ENCODE results near the gene LCA5L.
A peak's percentile ranks its signal among the peaks of the same experiment; 100 is the strongest.

LCA5L gene

GRCh38 chr21:39381009-39381408 lies 64.6 kb downstream of the LCA5L start:
- H3F3A ChIP-seq (ENCODE audit: insufficient read depth), result no peaks in the 10 kb centered on the region
- H3K79me2 ChIP-seq (ENCODE audit: insufficient read depth, low read length), result peaks cover 13% of the 10 kb centered on the region
- H3K36me3 ChIP-seq (ENCODE audit: low read length), result no peaks in the 10 kb centered on the region
- H3K9ac ChIP-seq (ENCODE audit: low read length), result peak overlapping the region; percentile 92
- H3K27ac ChIP-seq (ENCODE audit: low read depth, low read length), result no peak overlapping the region
- H3K9me3 ChIP-seq (ENCODE audit: insufficient read depth, low read length), result no peaks in the 10 kb centered on the region
- H4K20me1 ChIP-seq (ENCODE audit: low read depth, low read length), result no peaks in the 10 kb centered on the region
- peak overlapping the region; percentile 99 for H3K4me3 ChIP-seq (ENCODE audit: insufficient read depth, low read length, poor library complexity, severe bottlenecking)
- H2AFZ ChIP-seq (ENCODE audit: low read depth, low read length, severe bottlenecking), result no peak overlapping the region
- H3K27me3 ChIP-seq (ENCODE audit: low read length), result no peaks in the 10 kb centered on the region
- peak overlapping the region; percentile 94 for H3K4me2 ChIP-seq (ENCODE audit: low read depth, low read length, poor library complexity, severe bottlenecking)
- TF ChIP-seq EZH2phosphoT487 (conservative IDR thresholded peaks at IDR 0.05; ENCODE audit: low read length) (no peak), CTCF (IDR thresholded peaks at IDR 0.05; ENCODE audit: insufficient read depth, low read length, poor library complexity, severe bottlenecking) (no peak)
- no peaks in the 10 kb centered on the region for H3K9me2 ChIP-seq (replicated peaks; ENCODE audit: insufficient read depth, low read length)

- H3K79me2 ChIP-seq (ENCODE audit: insufficient read depth, low read length), result peaks cover 13% of the 10 kb centered on the region
Observed at GRCh38 chr21:39379986-39380891, 65.3 kb downstream of the LCA5L start.

GRCh38 chr21:39377444-39378050 lies 68.0 kb downstream of the LCA5L start:
- TF ChIP-seq EZH2phosphoT487 (conservative IDR thresholded peaks at IDR 0.05; ENCODE audit: low read length) (no peak), CTCF (IDR thresholded peaks at IDR 0.05; ENCODE audit: insufficient read depth, low read length, poor library complexity, severe bottlenecking) (no peak)
- Histone ChIP-seq H4K20me1 (ENCODE audit: low read depth, low read length) (no peaks in the 10 kb centered on the region), H3K9me3 (ENCODE audit: insufficient read depth, low read length) (no peaks in the 10 kb centered on the region), H3K9ac (ENCODE audit: low read length) (no peak overlapping the region), H3K36me3 (ENCODE audit: low read length) (no peaks in the 10 kb centered on the region), H3K9me2 (replicated peaks; ENCODE audit: insufficient read depth, low read length) (no peaks in the 10 kb centered on the region), H3K27ac (ENCODE audit: low read depth, low read length) (no peak overlapping the region), H3F3A (ENCODE audit: insufficient read depth) (no peaks in the 10 kb centered on the region), H2AFZ (ENCODE audit: low read depth, low read length, severe bottlenecking) (no peak overlapping the region), H3K79me2 (ENCODE audit: insufficient read depth, low read length) (peaks cover 13% of the 10 kb centered on the region), H3K4me2 (ENCODE audit: low read depth, low read length, poor library complexity, severe bottlenecking) (no peak overlapping the region), H3K27me3 (ENCODE audit: low read length) (no peaks in the 10 kb centered on the region), H3K4me3 (ENCODE audit: insufficient read depth, low read length, poor library complexity, severe bottlenecking) (no peak overlapping the region)

More at GRCh38 chr21:39379986-39380891, 65.3 kb downstream of the LCA5L start:
- Histone ChIP-seq H3K9ac (ENCODE audit: low read length) (peak overlapping the region; percentile 92), H3K36me3 (ENCODE audit: low read length) (no peaks in the 10 kb centered on the region), H2AFZ (ENCODE audit: low read depth, low read length, severe bottlenecking) (peak overlapping the region; percentile 94), H3K27ac (ENCODE audit: low read depth, low read length) (peak overlapping the region; percentile 47), H3K27me3 (ENCODE audit: low read length) (no peaks in the 10 kb centered on the region), H3K9me2 (replicated peaks; ENCODE audit: insufficient read depth, low read length) (no peaks in the 10 kb centered on the region), H4K20me1 (ENCODE audit: low read depth, low read length) (no peaks in the 10 kb centered on the region), H3K9me3 (ENCODE audit: insufficient read depth, low read length) (no peaks in the 10 kb centered on the region), H3K4me3 (ENCODE audit: insufficient read depth, low read length, poor library complexity, severe bottlenecking) (peak overlapping the region; percentile 99), H3F3A (ENCODE audit: insufficient read depth) (no peaks in the 10 kb centered on the region), H3K4me2 (ENCODE audit: low read depth, low read length, poor library complexity, severe bottlenecking) (peak overlapping the region; percentile 94)
- TF ChIP-seq CTCF (IDR thresholded peaks at IDR 0.05; ENCODE audit: insufficient read depth, low read length, poor library complexity, severe bottlenecking) (no peak), EZH2phosphoT487 (conservative IDR thresholded peaks at IDR 0.05; ENCODE audit: low read length) (no peak)

All from SU-DHL-6 (cell line).